NCI-H2196 treated with DMSO at 0.1 percent for 48 hours (cell line): ENCODE results near the gene PI16.

Experiments used
- DNase-seq: peaks from one replicate; lab custom pipeline; 2025; ENCODE audit not compliant: unreplicated experiment; lab: John Stamatoyannopoulos, UW

The PI16 gene

DNA sequence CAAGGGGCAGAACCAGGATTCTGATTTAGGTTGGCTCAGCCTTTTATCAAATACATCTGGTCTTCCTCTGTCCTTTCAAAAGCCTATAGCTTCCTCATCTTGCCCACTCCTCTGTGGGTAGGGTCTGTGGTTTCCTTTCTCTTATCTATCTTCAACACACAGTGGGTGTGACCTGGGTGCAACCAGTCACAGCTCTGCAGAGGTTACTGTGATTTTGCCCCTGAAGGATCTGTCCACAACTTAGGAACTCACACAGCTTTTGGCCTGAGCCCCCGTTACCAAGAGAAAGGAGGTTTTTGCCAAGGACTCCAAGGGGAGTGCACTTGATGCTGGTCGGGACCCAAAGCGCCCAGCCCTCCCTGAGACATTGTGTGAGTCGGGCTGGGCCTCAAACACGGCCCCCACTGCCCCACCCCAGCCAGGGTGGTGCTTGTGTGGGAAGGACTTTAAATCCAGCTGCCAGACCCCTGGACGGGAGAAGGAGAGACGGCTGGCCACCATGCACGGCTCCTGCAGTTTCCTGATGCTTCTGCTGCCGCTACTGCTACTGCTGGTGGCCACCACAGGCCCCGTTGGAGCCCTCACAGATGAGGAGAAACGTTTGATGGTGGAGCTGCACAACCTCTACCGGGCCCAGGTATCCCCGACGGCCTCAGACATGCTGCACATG is at the start of gene PI16:
Gene PI16, plus strand, starts transcription at position 477 of the 670 bp plus-strand sequence. Its CDS starts 23 bp downstream, at position 500.
- no peak for DNase-seq

- no peak for DNase-seq
Measured at GRCh38 chr6:36904851-36905393, 49.6 kb upstream of the PI16 start.

- peak; percentile 72 for DNase-seq
Measured at GRCh38 chr6:36906539-36907325, 47.8 kb upstream of the PI16 start.

DNA sequence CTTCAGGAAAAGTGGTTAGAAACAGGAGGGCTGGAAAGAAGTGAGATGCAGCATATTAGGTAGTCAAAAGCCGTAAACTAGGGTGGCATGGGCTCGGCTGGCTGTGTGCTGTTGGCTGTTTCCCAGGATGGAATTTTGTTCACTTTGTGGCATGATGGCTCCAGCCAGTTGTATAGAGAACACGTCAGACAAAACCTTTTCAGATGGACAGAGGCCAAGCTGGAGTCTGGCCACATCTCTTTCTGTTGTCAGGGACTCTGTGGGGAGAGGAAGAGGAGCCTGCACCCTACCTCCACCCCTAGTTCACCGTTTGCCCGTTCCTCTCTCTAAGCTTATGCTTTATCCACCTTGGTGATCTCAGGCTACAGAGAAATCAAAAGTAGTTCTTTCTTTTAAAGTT is 46.8 kb upstream of the PI16 start:
- DNase-seq, result peak; percentile 19

DNA sequence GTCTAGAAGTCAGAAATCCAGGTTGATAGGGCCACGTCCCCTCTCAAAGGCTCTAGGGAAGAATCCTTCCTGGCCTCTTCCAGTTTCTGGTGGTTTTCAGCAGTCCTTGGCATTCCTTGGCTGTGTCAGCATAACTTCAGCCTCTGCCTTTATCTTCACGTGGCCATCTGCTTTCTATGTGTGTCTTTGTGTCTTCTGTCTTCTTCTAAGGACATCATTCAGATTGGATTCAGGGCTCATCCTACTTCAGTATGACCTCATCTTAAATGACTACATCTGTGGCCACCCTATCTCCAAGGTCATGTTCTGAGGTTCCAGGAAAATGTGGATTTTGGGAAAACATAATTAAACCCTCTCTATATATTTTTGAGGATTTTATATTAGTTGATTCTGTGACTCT is 45.8 kb upstream of the PI16 start:
- no peak for DNase-seq

DNA sequence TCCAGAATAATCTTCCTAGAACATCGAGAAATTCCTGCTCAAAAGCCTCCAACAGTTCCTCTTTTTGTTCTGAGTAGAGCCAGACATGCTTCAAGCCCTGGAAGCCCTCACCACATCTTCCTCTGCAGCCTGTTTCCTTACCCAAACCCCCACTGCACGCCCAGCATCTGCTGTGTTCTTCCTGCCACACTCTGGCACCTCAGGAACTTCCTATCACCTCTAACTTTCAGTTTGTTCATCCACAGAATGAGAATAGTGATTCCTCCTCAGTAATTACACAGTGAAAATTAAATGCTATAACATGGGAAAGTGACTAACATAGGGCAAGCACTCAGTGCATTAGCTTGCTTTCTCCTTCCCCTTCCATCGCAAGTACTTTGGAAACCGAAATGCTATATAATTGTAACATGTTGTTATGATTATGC is 42.5 kb upstream of the PI16 start:
- no peak for DNase-seq

GRCh38 chr6:36912586-36912985 is 42.0 kb upstream of the PI16 start:
- no peak for DNase-seq

- DNase-seq, result no peak
Measured at GRCh38 chr6:36913082-36913481, 41.5 kb upstream of the PI16 start.

GRCh38 chr6:36914227-36914794 is 40.2 kb upstream of the PI16 start:
- DNase-seq, result peak; percentile 60

DNA sequence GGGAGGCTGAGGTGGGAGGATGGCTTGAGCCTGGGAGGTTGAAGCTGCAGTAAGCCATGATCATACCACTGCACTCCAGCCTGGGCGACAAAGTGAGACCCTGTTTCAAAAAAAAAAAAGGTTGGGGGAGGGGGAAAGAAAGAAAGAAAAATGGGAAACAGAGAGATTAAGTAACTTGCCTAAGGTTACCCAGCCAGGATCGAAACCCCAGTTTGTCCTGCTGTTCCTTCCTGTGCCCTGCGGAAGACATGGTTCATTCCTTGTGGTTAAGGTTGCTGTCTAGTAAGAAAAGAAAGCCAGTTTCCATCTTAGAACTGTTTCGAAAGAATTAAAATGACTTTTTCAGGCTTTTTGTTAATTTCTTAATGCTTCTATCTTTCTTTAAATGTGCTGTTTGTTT is 38.9 kb upstream of the PI16 start:
- DNase-seq, result no peak

DNA sequence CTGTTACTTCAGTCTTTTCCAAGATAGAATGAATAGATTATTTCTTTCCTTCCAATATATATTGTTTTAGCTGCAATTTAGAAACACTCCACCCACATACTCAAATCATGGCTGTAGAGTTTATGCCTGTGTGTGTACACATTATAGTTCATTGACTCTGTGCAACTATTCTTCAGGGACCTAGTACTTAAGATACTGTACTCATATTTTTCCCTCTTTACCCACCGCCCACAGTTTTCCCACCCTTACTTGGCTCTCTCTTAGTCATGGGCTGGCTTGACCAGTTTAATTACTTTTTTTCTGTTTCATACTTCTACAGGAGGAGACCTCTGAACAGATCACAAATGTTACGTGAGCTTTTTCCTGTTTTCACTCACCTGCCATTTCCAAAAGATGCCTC is 38.4 kb upstream of the PI16 start:
- no peak for DNase-seq

DNA sequence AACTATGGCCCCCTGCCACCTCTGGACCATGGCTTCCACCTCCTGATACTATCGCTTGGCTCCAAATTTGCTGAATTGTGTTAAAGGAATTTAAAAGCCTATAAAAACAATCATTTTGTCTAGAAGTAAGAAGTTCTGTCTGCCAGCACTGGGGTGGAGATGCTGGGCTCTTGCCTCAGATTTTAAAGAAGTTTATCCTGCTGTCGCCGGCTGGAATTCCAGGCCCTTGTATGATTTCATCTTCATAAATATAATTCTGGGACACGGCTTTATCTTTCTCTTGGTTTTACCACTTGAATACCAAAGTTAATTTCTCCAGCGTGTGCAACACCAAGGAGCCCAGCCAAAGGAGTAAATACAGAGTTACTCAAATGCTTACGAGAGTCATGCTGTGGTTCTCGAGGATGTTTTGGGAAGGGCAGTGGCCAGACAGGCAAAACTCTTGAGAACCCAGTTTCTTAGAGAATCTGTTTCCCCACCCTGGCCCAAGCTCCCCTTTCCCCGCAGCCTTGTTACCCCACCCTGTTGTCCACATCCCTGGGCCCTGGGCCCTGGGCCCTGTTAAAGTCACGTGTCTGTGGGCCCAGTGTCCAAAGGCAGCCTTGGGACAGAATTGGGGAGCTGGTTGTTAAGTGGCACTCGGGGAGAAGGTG is 36.9 kb upstream of the PI16 start:
- DNase-seq, result no peak

- no peak for DNase-seq
Measured at GRCh38 chr6:36920049-36920448, 34.5 kb upstream of the PI16 start.

DNA sequence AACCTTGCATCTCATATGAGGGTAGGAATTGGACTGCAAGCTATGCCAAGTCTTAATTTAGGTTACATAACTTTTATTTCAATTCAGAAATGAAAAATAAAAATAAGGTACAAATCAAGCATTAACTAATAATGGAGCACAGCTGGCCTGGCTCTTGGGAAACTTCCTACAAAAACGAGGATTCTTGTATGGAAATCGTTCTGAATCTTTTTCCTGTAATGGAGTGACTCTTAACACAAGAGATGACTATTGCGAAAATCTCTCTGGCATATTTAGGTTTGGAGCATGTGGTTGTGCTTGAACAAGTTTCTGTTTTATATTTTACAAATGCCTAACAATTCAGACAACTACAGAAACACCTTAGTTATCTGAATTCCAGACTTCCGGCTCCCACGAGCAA is 34.0 kb upstream of the PI16 start:
- no peak for DNase-seq

DNA sequence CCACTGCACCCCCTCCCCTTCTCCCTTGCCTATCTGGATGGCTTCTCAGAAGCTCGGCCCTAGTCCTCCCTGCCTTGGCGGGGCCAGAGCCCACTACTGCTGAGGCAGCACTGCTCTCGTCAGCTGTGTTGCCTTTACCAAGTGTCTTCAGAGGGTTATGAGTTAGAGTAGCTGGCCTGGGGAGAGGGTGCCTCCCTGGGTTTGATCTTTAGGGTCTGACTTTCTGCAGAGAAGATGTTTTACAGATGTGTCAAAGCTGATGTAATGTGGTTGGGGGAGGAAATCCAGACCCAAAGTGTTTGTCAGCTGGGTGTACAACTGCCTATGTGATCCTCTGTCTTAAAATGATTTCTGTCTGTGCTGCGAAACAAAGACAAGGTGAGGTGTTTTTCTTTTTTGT is 30.4 kb upstream of the PI16 start:
- DNase-seq, result no peak

DNA sequence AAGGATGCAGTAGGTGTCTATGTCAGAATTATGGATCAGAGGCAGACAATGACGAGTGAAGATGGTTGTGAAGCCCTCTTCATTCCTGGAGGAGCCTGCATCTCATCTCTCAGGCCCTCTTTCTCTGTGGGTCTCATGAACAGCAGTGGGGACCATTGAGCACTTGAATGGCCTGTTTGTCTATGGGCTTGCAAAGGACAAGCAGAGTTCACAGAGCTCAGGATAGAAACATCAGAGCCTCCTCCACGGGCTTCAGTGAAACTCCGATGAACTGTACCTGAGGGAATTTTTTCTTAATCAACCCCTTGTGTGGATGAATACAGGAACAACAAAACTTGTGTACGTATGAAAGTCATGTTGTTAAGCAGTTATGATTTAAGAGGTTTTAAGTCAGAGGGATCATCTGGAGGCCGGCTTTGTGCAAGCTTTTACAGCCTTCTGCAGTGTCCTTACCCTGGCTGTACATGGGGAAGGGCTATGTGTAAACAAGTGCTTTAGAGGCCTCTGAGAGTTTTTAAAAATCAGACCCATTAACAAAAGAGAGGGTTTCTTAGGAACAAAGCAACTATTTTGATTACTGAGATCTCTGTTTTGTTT is 29.7 kb upstream of the PI16 start:
- DNase-seq, result no peak

GRCh38 chr6:36925809-36926208 is 28.7 kb upstream of the PI16 start:
- DNase-seq, result no peak

DNA sequence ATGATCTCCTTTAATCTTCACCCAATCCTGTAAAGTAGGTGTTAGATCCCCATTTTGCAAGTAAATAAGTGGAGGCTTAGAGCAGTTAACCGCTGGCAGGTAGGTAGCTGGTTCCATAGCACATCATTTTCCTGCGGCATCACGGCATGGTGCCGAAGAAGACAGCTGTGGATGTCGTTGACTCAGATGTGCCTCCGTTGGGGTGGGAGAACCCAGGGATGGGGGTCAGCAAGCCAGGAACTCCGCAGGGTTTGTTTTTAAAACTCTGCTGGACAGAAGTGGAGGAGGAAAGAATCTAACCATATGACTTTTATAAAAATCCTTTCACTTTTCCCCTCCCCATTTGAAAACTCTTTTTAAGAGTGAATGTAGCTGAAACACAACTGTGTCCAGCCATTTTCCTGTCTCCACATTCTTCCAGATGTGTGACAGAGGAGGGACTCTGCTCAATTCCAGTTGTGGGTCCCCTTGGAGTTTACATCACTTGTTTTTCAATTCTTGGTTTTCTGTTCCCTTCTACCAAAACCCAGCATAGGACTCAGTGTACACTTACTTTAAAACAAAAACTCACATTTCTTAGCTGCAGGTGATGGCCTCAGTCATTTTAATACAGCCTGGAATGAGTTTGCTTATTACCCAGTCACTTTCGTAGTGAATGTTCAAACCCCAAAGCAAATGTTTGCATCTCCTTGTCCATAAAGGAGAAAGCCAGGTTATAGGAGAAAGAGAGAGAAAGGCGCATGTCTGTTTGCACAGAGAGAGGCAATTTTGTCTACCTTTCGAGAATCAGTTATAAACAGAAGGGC is 27.6 kb upstream of the PI16 start:
- no peak for DNase-seq

DNA sequence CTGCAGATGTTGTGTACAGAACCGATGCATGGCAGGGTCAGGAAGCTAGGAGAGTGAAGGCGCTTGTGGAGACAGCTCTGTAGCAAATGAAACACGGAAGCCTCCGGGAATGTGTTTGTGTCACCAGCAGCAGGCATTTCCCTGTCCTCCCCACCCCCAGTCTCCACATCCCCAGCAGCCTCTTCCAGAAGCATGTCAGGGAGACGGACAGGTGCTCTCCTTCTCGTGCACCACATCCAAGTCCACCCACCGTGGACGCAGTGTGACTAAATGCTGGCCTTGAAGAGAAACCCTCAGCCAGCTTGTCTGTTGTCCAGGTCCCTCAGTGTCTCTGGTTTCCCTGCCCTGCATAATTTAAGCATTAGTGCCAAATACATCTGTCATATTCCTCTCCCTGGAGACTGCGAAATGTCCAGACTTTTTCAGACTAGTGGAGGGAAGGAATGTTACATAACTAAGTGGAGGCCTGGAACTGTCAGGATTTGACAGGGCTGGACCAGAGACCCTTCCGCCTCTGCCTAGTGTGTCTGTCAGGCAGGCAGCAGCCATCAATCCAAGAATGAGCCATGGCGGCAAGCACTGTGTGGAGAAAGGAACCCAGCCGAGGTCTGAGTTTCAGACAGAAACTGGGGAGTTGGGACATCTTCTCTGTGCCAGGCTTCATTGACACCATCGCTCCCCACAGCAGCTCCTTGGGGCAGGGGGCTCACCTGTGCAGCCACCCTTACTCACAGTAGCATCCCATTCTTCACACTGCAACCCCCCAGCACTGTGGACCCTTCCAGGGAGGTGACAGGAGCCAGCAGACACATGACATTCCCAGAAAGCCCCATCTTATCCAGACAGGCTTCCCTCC is 26.6 kb upstream of the PI16 start:
- DNase-seq, result no peak
